ENCODE results near the gene ZNF148. TPM values are rescaled to one million over a fixed set of nuclear protein-coding genes. Genes with fewer than 3 reads are reported as not detected.

ZNF148 gene
- total RNA-seq, 1 experiment from 2014 or later, result 19.7 TPM

GRCh38 chr3:125189378-125190165, 185.6 kb downstream of the ZNF148 start:
- ChIA-PET CTCF (interaction anchor here (0.7 kb wide), 1 partner anchor 20 kb away, joined by 3 read pairs; no protein-coding TSS in a partner anchor), POLR2A (interaction anchor here (0.6 kb wide), 1 partner anchor 92 kb away, joined by 3 read pairs; no protein-coding TSS in a partner anchor)
- Mint-ChIP-seq H3K4me3 (no peak overlapping the region), H3K36me3 (peaks cover 30% of the 10 kb centered on the region), H3K27ac (no peak overlapping the region), H3K4me1 (peaks cover 51% of the 10 kb centered on the region), H3K27me3 (ENCODE audit: low read depth) (no peaks in the 10 kb centered on the region), H3K9me3 (peaks cover 12% of the 10 kb centered on the region)
- ATAC-seq, result no peak; the same call in 1 of the 2 replicates
- TF ChIP-seq, protein P1, sequence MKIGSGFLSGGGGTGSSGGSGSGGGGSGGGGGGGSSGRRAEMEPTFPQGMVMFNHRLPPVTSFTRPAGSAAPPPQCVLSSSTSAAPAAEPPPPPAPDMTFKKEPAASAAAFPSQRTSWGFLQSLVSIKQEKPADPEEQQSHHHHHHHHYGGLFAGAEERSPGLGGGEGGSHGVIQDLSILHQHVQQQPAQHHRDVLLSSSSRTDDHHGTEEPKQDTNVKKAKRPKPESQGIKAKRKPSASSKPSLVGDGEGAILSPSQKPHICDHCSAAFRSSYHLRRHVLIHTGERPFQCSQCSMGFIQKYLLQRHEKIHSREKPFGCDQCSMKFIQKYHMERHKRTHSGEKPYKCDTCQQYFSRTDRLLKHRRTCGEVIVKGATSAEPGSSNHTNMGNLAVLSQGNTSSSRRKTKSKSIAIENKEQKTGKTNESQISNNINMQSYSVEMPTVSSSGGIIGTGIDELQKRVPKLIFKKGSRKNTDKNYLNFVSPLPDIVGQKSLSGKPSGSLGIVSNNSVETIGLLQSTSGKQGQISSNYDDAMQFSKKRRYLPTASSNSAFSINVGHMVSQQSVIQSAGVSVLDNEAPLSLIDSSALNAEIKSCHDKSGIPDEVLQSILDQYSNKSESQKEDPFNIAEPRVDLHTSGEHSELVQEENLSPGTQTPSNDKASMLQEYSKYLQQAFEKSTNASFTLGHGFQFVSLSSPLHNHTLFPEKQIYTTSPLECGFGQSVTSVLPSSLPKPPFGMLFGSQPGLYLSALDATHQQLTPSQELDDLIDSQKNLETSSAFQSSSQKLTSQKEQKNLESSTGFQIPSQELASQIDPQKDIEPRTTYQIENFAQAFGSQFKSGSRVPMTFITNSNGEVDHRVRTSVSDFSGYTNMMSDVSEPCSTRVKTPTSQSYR (CRISPR knock-in tag; IDR thresholded peaks at IDR 0.05), result no peak
- DNase-seq (ENCODE audit: low spot score), result no peak

DNA sequence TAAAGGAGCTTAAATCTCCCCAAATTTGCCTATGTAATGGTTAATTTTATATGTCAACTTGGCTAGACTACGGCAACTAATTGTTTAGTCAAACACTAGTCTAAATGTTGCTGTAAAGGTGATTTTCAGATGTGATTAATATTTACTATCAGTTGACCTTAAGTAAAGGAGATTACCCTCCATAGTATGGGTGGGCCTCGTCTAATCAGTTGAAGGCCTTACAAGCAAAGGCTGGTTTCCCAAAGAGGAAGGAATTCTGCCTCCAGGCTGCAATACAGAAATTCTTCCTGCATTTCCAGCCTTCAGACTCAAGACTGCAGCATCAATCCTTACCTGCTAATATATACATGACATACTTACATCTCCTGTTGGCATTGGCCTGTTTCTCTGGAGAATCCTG, 186.2 kb downstream of the ZNF148 start:
- no peaks in the 10 kb centered on the region for H3K27me3 Mint-ChIP-seq (ENCODE audit: low read depth)
- ChIA-PET POLR2A (no interaction called here), CTCF (no interaction called here)
- peaks cover 12% of the 10 kb centered on the region for H3K9me3 Mint-ChIP-seq
- no peak overlapping the region for H3K27ac Mint-ChIP-seq
- TF ChIP-seq RELA (CRISPR knock-in tag; IDR thresholded peaks at IDR 0.05; ENCODE audit: borderline replicate concordance), result no peak
- TF ChIP-seq GABPB1 (CRISPR knock-in tag; IDR thresholded peaks at IDR 0.05), result no peak
- TF ChIP-seq, protein P2, sequence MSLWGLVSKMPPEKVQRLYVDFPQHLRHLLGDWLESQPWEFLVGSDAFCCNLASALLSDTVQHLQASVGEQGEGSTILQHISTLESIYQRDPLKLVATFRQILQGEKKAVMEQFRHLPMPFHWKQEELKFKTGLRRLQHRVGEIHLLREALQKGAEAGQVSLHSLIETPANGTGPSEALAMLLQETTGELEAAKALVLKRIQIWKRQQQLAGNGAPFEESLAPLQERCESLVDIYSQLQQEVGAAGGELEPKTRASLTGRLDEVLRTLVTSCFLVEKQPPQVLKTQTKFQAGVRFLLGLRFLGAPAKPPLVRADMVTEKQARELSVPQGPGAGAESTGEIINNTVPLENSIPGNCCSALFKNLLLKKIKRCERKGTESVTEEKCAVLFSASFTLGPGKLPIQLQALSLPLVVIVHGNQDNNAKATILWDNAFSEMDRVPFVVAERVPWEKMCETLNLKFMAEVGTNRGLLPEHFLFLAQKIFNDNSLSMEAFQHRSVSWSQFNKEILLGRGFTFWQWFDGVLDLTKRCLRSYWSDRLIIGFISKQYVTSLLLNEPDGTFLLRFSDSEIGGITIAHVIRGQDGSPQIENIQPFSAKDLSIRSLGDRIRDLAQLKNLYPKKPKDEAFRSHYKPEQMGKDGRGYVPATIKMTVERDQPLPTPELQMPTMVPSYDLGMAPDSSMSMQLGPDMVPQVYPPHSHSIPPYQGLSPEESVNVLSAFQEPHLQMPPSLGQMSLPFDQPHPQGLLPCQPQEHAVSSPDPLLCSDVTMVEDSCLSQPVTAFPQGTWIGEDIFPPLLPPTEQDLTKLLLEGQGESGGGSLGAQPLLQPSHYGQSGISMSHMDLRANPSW (CRISPR knock-in tag; conservative IDR thresholded peaks at IDR 0.05; ENCODE audit: low read depth), result no peak
- TF ChIP-seq GTF2I (CRISPR knock-in tag; conservative IDR thresholded peaks at IDR 0.05), result 0 out of 2 replicates have a peak, but pooled peaks have one; percentile 42
- TF ChIP-seq, protein P3, sequence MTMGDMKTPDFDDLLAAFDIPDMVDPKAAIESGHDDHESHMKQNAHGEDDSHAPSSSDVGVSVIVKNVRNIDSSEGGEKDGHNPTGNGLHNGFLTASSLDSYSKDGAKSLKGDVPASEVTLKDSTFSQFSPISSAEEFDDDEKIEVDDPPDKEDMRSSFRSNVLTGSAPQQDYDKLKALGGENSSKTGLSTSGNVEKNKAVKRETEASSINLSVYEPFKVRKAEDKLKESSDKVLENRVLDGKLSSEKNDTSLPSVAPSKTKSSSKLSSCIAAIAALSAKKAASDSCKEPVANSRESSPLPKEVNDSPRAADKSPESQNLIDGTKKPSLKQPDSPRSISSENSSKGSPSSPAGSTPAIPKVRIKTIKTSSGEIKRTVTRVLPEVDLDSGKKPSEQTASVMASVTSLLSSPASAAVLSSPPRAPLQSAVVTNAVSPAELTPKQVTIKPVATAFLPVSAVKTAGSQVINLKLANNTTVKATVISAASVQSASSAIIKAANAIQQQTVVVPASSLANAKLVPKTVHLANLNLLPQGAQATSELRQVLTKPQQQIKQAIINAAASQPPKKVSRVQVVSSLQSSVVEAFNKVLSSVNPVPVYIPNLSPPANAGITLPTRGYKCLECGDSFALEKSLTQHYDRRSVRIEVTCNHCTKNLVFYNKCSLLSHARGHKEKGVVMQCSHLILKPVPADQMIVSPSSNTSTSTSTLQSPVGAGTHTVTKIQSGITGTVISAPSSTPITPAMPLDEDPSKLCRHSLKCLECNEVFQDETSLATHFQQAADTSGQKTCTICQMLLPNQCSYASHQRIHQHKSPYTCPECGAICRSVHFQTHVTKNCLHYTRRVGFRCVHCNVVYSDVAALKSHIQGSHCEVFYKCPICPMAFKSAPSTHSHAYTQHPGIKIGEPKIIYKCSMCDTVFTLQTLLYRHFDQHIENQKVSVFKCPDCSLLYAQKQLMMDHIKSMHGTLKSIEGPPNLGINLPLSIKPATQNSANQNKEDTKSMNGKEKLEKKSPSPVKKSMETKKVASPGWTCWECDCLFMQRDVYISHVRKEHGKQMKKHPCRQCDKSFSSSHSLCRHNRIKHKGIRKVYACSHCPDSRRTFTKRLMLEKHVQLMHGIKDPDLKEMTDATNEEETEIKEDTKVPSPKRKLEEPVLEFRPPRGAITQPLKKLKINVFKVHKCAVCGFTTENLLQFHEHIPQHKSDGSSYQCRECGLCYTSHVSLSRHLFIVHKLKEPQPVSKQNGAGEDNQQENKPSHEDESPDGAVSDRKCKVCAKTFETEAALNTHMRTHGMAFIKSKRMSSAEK (CRISPR knock-in tag; IDR thresholded peaks at IDR 0.05; ENCODE audit: borderline replicate concordance), result no peak
- no peak for TF ChIP-seq ZNF317 (CRISPR knock-in tag; IDR thresholded peaks at IDR 0.05; ENCODE audit: borderline replicate concordance, low read depth)
- TF ChIP-seq NR1H2 (CRISPR knock-in tag; IDR thresholded peaks at IDR 0.05), result no peak
- DNase-seq (ENCODE audit: low spot score) (no peak), ATAC-seq (no peak)
- peaks cover 30% of the 10 kb centered on the region for H3K36me3 Mint-ChIP-seq
- H3K4me1 Mint-ChIP-seq, result peaks cover 45% of the 10 kb centered on the region
- H3K4me3 Mint-ChIP-seq, result no peak overlapping the region

GRCh38 chr3:125187599-125187910, 187.6 kb downstream of the ZNF148 start:
- ChIA-PET CTCF (interaction anchor here (1.0 kb wide), 1 partner anchor 24 kb away, joined by 4 read pairs; no protein-coding TSS in a partner anchor), POLR2A (interaction anchor here (0.6 kb wide), 1 partner anchor 29 kb away, joined by 3 read pairs; no protein-coding TSS in a partner anchor)
- Mint-ChIP-seq H3K27ac (no peak overlapping the region), H3K4me1 (peaks cover 41% of the 10 kb centered on the region), H3K36me3 (peaks cover 30% of the 10 kb centered on the region), H3K9me3 (peaks cover 12% of the 10 kb centered on the region), H3K27me3 (ENCODE audit: low read depth) (no peaks in the 10 kb centered on the region), H3K4me3 (no peak overlapping the region)
- ATAC-seq (no peak), DNase-seq (ENCODE audit: low spot score) (no peak)
- TF ChIP-seq FOXK1 (CRISPR knock-in tag; IDR thresholded peaks at IDR 0.05), result no peak
- no peak for TF ChIP-seq FOXJ3 (CRISPR knock-in tag; IDR thresholded peaks at IDR 0.05; ENCODE audit: borderline replicate concordance)
- TF ChIP-seq, protein P4, sequence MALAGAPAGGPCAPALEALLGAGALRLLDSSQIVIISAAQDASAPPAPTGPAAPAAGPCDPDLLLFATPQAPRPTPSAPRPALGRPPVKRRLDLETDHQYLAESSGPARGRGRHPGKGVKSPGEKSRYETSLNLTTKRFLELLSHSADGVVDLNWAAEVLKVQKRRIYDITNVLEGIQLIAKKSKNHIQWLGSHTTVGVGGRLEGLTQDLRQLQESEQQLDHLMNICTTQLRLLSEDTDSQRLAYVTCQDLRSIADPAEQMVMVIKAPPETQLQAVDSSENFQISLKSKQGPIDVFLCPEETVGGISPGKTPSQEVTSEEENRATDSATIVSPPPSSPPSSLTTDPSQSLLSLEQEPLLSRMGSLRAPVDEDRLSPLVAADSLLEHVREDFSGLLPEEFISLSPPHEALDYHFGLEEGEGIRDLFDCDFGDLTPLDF (CRISPR knock-in tag; IDR thresholded peaks at IDR 0.05), result no peak
- TF ChIP-seq SP1 (CRISPR knock-in tag; conservative IDR thresholded peaks at IDR 0.05), result no peak
- TF ChIP-seq NFE2L1 (CRISPR knock-in tag; IDR thresholded peaks at IDR 0.05), result no peak
- TF ChIP-seq, protein P5, sequence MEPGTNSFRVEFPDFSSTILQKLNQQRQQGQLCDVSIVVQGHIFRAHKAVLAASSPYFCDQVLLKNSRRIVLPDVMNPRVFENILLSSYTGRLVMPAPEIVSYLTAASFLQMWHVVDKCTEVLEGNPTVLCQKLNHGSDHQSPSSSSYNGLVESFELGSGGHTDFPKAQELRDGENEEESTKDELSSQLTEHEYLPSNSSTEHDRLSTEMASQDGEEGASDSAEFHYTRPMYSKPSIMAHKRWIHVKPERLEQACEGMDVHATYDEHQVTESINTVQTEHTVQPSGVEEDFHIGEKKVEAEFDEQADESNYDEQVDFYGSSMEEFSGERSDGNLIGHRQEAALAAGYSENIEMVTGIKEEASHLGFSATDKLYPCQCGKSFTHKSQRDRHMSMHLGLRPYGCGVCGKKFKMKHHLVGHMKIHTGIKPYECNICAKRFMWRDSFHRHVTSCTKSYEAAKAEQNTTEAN (CRISPR knock-in tag; IDR thresholded peaks at IDR 0.05), result no peak
- no peak for TF ChIP-seq ZMAT4 (CRISPR knock-in tag; IDR thresholded peaks at IDR 0.05)
